ENCODE results near the gene FBXO21. TPM values are rescaled to one million over a fixed set of nuclear protein-coding genes. Genes with fewer than 3 reads are reported as not detected.

FBXO21 gene
- total RNA-seq, 1 experiment from 2014 or later: 32.4 TPM

DNA sequence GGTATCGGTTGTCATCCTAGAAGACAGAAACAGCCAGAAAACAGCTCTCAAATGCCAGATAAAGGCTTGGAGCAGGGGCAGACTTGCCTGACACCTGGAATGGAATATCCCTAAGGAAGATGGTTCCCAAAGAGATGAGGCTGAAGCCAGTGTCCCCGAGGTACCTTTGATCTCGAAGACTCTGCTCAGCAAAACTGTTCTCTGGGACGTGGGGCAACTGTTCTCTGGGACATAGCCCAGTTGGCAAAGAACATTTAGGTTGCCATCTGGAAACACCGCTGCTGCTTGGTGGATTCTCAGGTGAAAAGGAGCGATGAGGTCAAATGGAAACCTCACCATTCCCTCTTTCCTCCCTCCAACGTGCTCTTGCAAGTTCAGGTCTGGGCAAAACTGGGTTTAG is 27.9 kb upstream of the FBXO21 start:
- Histone ChIP-seq H3K9me2 (ENCODE audit: insufficient read depth) (no peaks in the 10 kb centered on the region), H3K36me3 (ENCODE audit: low read depth) (no peaks in the 10 kb centered on the region), H4K20me1 (ENCODE audit: insufficient read depth) (no peaks in the 10 kb centered on the region), H3K4me1 (replicated peaks; ENCODE audit: insufficient read depth) (no peaks in the 10 kb centered on the region), H3K4me2 (no peak overlapping the region), H3K4me3 (no peak overlapping the region), H2AFZ (no peak overlapping the region), H3K27ac (no peak overlapping the region), H3K27me3 (ENCODE audit: insufficient read depth, low read depth) (peaks cover 93% of the 10 kb centered on the region), H3K79me2 (ENCODE audit: low read depth) (no peaks in the 10 kb centered on the region), H3K9me3 (ENCODE audit: insufficient read depth, low read depth) (no peaks in the 10 kb centered on the region), H3F3A (ENCODE audit: insufficient read depth, low read depth) (no peaks in the 10 kb centered on the region)
- TF ChIP-seq EZH2 (IDR thresholded peaks at IDR 0.05; ENCODE audit: low read depth): no peak
- TF ChIP-seq, protein P1, sequence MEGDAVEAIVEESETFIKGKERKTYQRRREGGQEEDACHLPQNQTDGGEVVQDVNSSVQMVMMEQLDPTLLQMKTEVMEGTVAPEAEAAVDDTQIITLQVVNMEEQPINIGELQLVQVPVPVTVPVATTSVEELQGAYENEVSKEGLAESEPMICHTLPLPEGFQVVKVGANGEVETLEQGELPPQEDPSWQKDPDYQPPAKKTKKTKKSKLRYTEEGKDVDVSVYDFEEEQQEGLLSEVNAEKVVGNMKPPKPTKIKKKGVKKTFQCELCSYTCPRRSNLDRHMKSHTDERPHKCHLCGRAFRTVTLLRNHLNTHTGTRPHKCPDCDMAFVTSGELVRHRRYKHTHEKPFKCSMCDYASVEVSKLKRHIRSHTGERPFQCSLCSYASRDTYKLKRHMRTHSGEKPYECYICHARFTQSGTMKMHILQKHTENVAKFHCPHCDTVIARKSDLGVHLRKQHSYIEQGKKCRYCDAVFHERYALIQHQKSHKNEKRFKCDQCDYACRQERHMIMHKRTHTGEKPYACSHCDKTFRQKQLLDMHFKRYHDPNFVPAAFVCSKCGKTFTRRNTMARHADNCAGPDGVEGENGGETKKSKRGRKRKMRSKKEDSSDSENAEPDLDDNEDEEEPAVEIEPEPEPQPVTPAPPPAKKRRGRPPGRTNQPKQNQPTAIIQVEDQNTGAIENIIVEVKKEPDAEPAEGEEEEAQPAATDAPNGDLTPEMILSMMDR (conservative IDR thresholded peaks at IDR 0.05): no peak
- BruUV-seq (replicated peaks): no TSS peak
- POLR2A ChIA-PET (ENCODE audit: unreplicated experiment): no interaction called here
- CTCF ChIA-PET: interaction anchor here (0.6 kb wide), 1 partner anchor 917 kb away, joined by 9 read pairs; no protein-coding TSS in a partner anchor
- no peak for DNase-seq
- intact Hi-C loops (cut with micrococcal nuclease; ENCODE audit: unreplicated experiment): no loop called here

DNA sequence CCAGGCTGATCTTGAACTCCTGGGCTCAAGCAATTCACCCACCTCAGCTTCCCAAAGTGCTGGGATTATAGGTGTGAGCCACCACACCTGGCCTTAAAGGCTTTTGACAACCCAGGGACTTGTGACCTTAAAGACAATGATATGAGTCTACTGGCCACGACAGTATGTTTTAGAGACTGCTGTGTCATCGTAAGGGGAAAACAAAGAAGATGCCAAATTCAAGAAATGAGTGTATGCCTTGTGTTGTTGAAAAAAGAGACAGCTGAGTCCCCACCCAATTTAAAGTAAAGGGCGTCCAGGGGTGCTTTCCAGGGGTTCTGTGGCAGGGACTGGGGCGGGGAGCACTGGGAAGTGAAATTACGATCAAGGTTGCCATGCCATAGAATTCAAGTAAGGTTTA is 26.4 kb upstream of the FBXO21 start:
- ChIA-PET CTCF (no interaction called here), POLR2A (ENCODE audit: unreplicated experiment) (no interaction called here)
- intact Hi-C loops (cut with micrococcal nuclease; ENCODE audit: unreplicated experiment): no loop called here
- Histone ChIP-seq H3K27ac (no peak overlapping the region), H2AFZ (no peak overlapping the region), H3K4me2 (no peak overlapping the region), H3F3A (ENCODE audit: insufficient read depth, low read depth) (no peaks in the 10 kb centered on the region), H3K4me3 (no peak overlapping the region), H3K4me1 (replicated peaks; ENCODE audit: insufficient read depth) (no peaks in the 10 kb centered on the region), H4K20me1 (ENCODE audit: insufficient read depth) (0 out of 2 replicates have a peak, but pooled peaks cover 4% of the 10 kb centered on the region), H3K79me2 (ENCODE audit: low read depth) (no peaks in the 10 kb centered on the region), H3K9me2 (ENCODE audit: insufficient read depth) (no peaks in the 10 kb centered on the region), H3K9me3 (ENCODE audit: insufficient read depth, low read depth) (no peaks in the 10 kb centered on the region), H3K36me3 (ENCODE audit: low read depth) (no peaks in the 10 kb centered on the region), H3K27me3 (ENCODE audit: insufficient read depth, low read depth) (peaks cover 92% of the 10 kb centered on the region)
- TF ChIP-seq, protein P1 (conservative IDR thresholded peaks at IDR 0.05): no peak
- no peak for TF ChIP-seq EZH2 (IDR thresholded peaks at IDR 0.05; ENCODE audit: low read depth)
- DNase-seq: no peak
- BruUV-seq (replicated peaks): no TSS peak

DNA sequence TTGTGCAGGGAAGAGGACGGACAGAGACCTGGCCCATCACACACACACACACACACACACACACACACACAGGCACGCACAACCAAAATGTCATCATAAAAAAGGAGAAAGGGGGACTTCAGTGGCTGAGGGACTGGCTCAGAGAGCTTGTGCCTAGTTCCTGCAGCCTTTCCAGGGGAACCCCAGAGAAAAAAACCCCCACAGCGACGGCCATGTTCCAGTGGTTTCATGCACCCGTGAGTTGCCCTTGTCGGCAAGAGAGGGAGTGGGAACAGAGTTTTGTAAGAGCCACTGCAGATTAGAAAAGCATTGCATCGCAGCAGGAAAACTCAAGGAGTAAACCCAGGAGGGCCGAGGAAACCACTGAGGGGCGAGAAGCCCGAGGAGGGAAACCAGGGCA is 24.5 kb upstream of the FBXO21 start:
- no peaks in the 10 kb centered on the region for H3K9me2 ChIP-seq (ENCODE audit: insufficient read depth)
- intact Hi-C loops (cut with micrococcal nuclease; ENCODE audit: unreplicated experiment): loop anchor here (5.0 kb wide), 1 partner anchor 638 kb away; no protein-coding TSS in a partner anchor
- ChIA-PET POLR2A (ENCODE audit: unreplicated experiment) (no interaction called here), CTCF (no interaction called here)
- H3K4me1 ChIP-seq (replicated peaks; ENCODE audit: insufficient read depth): no peaks in the 10 kb centered on the region
- H3K4me3 ChIP-seq: no peak overlapping the region
- H3F3A ChIP-seq (ENCODE audit: insufficient read depth, low read depth): no peaks in the 10 kb centered on the region
- H2AFZ ChIP-seq: no peak overlapping the region
- BruUV-seq (replicated peaks): no TSS peak
- H3K4me2 ChIP-seq: no peak overlapping the region
- no peaks in the 10 kb centered on the region for H3K36me3 ChIP-seq (ENCODE audit: low read depth)
- peaks cover 94% of the 10 kb centered on the region for H3K27me3 ChIP-seq (ENCODE audit: insufficient read depth, low read depth)
- no peak overlapping the region for H3K27ac ChIP-seq
- H3K9me3 ChIP-seq (ENCODE audit: insufficient read depth, low read depth): no peaks in the 10 kb centered on the region
- no peaks in the 10 kb centered on the region for H3K79me2 ChIP-seq (ENCODE audit: low read depth)
- TF ChIP-seq EZH2 (IDR thresholded peaks at IDR 0.05; ENCODE audit: low read depth): no peak
- TF ChIP-seq, protein P1 (conservative IDR thresholded peaks at IDR 0.05): no peak
- no peak for DNase-seq
- H4K20me1 ChIP-seq (ENCODE audit: insufficient read depth): 0 out of 2 replicates have a peak, but pooled peaks cover 4% of the 10 kb centered on the region

All from PC-9 (cell line).